Liver (tissue), 9 donors: ENCODE measurements around the gene CMTM5. TPM values are rescaled to one million over a fixed set of nuclear protein-coding genes. Genes with fewer than 3 reads are reported as not detected.

Source experiments
- DNase-seq: peaks from one replicate; pipeline ENCODE4 v3.0.0-alpha.2; 2017; ENCODE audit warnings: low spot score
- H3K27ac ChIP-seq, 2 donors: one replicate each; pipeline ENCODE4 v1.7.0; 2013; ENCODE audit warnings: inconsistent platforms in 2 of 2, low read length in 2 of 2, control low read depth in 1 of 2, low read depth in 1 of 2, mild to moderate bottlenecking in 1 of 2
- H3K27me3 ChIP-seq, 4 donors: one replicate each; pipeline versions ENCODE4 v1.6.1 to v1.7.0; 2013; ENCODE audit warnings: low read length in 3 of 4, inconsistent platforms in 1 of 4, mild to moderate bottlenecking in 1 of 4, moderate library complexity in 1 of 4; ENCODE audit not compliant: control insufficient read depth in 4 of 4, insufficient read depth in 4 of 4
- H3K36me3 ChIP-seq, 4 donors: one replicate each; pipeline versions ENCODE4 v1.6.1 to v1.7.0; 2013; ENCODE audit warnings: low read length in 3 of 4, mild to moderate bottlenecking in 3 of 4, low read depth in 1 of 4, moderate library complexity in 1 of 4; ENCODE audit not compliant: control insufficient read depth in 4 of 4, insufficient read depth in 3 of 4
- H3K4me1 ChIP-seq, 4 donors: one replicate each; pipeline versions ENCODE4 v1.6.1 to v1.7.0; 2013; ENCODE audit warnings: low read length in 3 of 4, mild to moderate bottlenecking in 3 of 4, moderate library complexity in 1 of 4; ENCODE audit not compliant: control insufficient read depth in 4 of 4, insufficient read depth in 4 of 4
- H3K4me3 ChIP-seq, 3 donors: one replicate each; pipeline versions ENCODE4 v1.6.1 to v1.7.0; 2013; ENCODE audit warnings: low read length in 3 of 3, control low read depth in 1 of 3, low read depth in 1 of 3, mild to moderate bottlenecking in 1 of 3
- H3K9ac ChIP-seq, 2 donors: one replicate each; pipeline ENCODE4 v1.7.0; 2013; ENCODE audit warnings: low read length in 2 of 2, mild to moderate bottlenecking in 2 of 2, moderate library complexity in 2 of 2, control low read depth in 1 of 2, low read depth in 1 of 2
- H3K9me3 ChIP-seq, 4 donors: one replicate each; pipeline versions ENCODE4 v1.6.1 to v1.7.0; 2013; ENCODE audit warnings: low read length in 3 of 4; ENCODE audit not compliant: control insufficient read depth in 4 of 4
- EGR1 ChIP-seq, 2 donors: IDR thresholded peaks; 2 replicates each; pipeline ENCODE4 v1.6.1; 2016 to 2018; ENCODE audit warnings: antibody characterized with exemption in 2 of 2, low read depth in 2 of 2
- FOXA1 ChIP-seq: IDR thresholded peaks from 2 replicates; pipeline ENCODE4 v1.6.1; 2016; ENCODE audit warnings: antibody characterized with exemption
- FOXA2 ChIP-seq: IDR thresholded peaks from 2 replicates; pipeline ENCODE4 v1.6.1; 2016; ENCODE audit warnings: antibody characterized with exemption
- HNF4A ChIP-seq, 2 donors: conservative IDR thresholded peaks; 2 replicates each; pipeline ENCODE4 v1.6.1; 2016; ENCODE audit warnings: antibody characterized with exemption in 2 of 2, mild to moderate bottlenecking in 2 of 2
- NR2F2 ChIP-seq: IDR thresholded peaks from 2 replicates; pipeline ENCODE4 v1.6.1; 2016; ENCODE audit warnings: antibody characterized with exemption
- RAD21 ChIP-seq, 2 donors: IDR thresholded peaks; 2 replicates each; pipeline ENCODE4 v1.6.1; 2016; ENCODE audit warnings: antibody characterized with exemption in 2 of 2, mild to moderate bottlenecking in 2 of 2
- RXRA ChIP-seq, 2 donors: IDR thresholded peaks; 2 replicates each; pipeline ENCODE4 v1.6.1; 2017 to 2018; ENCODE audit warnings: antibody characterized with exemption in 2 of 2, mild to moderate bottlenecking in 1 of 2
- SP1 ChIP-seq: IDR thresholded peaks from 2 replicates; pipeline ENCODE4 v1.6.1; 2018; ENCODE audit warnings: antibody characterized with exemption, mild to moderate bottlenecking
- TAF1 ChIP-seq: conservative IDR thresholded peaks from 2 replicates; pipeline ENCODE4 v1.6.1; 2016; ENCODE audit warnings: antibody characterized with exemption, mild to moderate bottlenecking
- YY1 ChIP-seq: IDR thresholded peaks from 2 replicates; pipeline ENCODE4 v1.6.1; 2016; ENCODE audit warnings: antibody characterized with exemption, mild to moderate bottlenecking
- WGBS: extraction: QIAGEN DNeasy Blood & Tissue Kit; methylation state at CpG from one replicate; pipeline ENCODE4 v1.1.7; 2013; 5-methylcytosine and 5-hydroxymethylcytosine counted together
- polyA plus RNA-seq, 2 donors: library from polyadenylated mRNA; stranded (reverse) in 1 of 2; unstranded in 1 of 2; fragments of 200-250 nt in 1 of 2; fragments of >200 nt in 1 of 2; fragmentation: Nextera tagmentation in 1 of 2; extraction: Ambion mirVana in 1 of 2; gene quantifications; one replicate each; pipeline versions ENCODE4 v1.2.1 to v1.2.3, GENCODE V29; 2013 to 2015
- total RNA-seq, 2 donors: library from RNA; depleted of rRNA; stranded (reverse); fragments of >200 nt; gene quantifications; one replicate each; pipeline ENCODE4 v1.2.3, GENCODE V29; 2014
- TF ChIP-seq, protein P1 (sequence below): IDR thresholded peaks from 2 replicates; pipeline ENCODE4 v1.6.1; 2016; ENCODE audit warnings: antibody characterized with exemption
- TF ChIP-seq, protein P2 (sequence below): fragments of 150-350 bp; IDR thresholded peaks from 2 replicates; pipeline ENCODE4 v1.5.1; 2017; ENCODE audit warnings: improper control_type of control experiment, low read depth, low read length; ENCODE audit not compliant: missing input control
- TF ChIP-seq, protein P3 (sequence below): IDR thresholded peaks from 2 replicates; pipeline ENCODE4 v1.6.1; 2016; ENCODE audit warnings: antibody characterized with exemption
- TF ChIP-seq, protein P4 (sequence below): IDR thresholded peaks from 2 replicates; pipeline ENCODE4 v1.6.1; 2016; ENCODE audit warnings: antibody characterized with exemption, mild to moderate bottlenecking
- donor health status: healthy.
- donor health status: healthy.
- donor health status: healthy.
- donor health status: healthy.
- donor health status: healthy.

The CMTM5 gene
- total and polyA plus RNA-seq, 4 donors, result 0.22 to 5.5 TPM; not detected in 2

DNA sequence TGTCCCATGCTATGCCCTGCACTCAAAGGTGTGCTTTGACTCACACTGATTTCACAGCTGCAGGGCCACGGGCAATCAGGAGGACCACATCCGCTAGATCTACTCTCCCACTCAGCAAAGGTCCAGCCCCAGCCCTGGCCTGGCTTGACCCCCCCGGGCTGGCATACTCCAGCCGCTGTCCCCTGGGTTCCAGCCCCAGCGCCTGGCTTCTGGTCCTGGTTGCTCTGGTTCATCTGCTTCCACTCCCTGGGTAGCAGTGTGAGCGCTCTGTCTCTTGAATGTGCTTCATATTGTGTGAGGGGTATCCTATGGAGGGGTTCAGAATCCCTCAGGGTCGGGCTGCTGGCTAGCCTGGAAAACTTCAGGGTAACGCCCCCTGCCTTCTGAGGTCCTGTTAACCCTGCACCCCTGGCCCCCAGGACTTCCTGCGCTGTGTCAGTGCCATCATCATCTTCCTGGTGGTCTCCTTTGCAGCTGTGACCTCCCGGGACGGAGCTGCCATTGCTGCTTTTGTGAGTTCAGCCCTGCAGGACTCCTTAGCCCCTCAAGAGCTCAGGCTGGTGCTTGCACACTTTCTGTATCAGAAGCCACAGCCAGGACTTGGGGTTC lies 1.9 kb downstream of the CMTM5 start (continued):
- TF ChIP-seq, protein P1, sequence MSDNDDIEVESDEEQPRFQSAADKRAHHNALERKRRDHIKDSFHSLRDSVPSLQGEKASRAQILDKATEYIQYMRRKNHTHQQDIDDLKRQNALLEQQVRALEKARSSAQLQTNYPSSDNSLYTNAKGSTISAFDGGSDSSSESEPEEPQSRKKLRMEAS, result no peak
- TF ChIP-seq FOXA2, result no peak

DNA sequence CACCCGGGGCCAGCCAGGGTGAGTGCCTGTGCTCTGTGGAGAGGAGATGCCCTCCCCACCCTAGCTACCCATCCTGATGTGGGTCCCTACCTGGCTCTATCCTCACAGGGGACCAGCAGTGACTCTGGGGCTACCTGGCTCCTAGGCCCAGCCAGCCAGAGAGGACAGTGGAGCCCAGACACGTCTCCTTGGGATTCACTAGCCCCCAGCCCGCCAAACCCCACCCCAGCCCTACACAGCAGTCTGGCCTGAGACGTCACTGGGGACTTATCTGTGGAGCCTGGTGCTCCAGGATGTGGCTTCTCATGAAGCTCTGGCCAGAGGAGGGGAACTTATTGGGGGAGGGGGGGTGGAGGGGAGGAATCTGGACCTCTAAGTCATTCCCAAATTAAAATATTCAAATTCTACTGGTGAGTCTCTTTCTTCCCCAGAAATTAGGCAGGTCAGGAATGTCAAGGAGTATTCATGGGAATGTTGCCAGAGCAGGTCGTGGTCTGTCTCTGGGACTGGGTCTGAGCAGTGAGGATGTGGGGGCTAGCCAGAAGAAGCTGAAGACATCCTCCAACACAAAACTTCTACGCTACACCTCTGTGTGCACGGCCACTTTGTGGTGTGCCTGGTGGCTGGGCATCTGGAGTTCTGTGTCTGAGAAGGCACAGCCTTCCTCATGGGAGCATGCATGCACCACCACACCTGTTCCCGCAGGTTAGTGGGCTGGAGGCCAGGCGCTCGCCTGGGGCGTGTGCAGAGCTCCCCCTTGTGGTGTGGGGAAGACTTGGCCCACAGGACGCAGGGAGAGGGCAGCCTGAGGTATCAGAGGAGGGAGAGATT lies 2.7 kb downstream of the CMTM5 start:
- WGBS, result 35% methylated on average over 12 of the region's 12 CpGs
- no peaks in the 10 kb centered on the region for H3K36me3 ChIP-seq
- no peaks in the 10 kb centered on the region for H3K27me3 ChIP-seq
- no peak overlapping the region for H3K9ac ChIP-seq
- TF ChIP-seq, protein P2, sequence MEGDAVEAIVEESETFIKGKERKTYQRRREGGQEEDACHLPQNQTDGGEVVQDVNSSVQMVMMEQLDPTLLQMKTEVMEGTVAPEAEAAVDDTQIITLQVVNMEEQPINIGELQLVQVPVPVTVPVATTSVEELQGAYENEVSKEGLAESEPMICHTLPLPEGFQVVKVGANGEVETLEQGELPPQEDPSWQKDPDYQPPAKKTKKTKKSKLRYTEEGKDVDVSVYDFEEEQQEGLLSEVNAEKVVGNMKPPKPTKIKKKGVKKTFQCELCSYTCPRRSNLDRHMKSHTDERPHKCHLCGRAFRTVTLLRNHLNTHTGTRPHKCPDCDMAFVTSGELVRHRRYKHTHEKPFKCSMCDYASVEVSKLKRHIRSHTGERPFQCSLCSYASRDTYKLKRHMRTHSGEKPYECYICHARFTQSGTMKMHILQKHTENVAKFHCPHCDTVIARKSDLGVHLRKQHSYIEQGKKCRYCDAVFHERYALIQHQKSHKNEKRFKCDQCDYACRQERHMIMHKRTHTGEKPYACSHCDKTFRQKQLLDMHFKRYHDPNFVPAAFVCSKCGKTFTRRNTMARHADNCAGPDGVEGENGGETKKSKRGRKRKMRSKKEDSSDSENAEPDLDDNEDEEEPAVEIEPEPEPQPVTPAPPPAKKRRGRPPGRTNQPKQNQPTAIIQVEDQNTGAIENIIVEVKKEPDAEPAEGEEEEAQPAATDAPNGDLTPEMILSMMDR, result peak; percentile 93
- TF ChIP-seq RAD21 (IDR thresholded peaks at IDR 0.05) (peak; percentile 93 to 99), EGR1 (IDR thresholded peaks at IDR 0.05; ENCODE audit: low read depth in 2 of 2) (no peak)
- H3K9me3 ChIP-seq, result no peaks in the 10 kb centered on the region
- H3K27ac ChIP-seq, result no peak overlapping the region
- no peaks in the 10 kb centered on the region for H3K4me1 ChIP-seq
- peak; percentile 75 for DNase-seq
- no peak overlapping the region for H3K4me3 ChIP-seq

DNA sequence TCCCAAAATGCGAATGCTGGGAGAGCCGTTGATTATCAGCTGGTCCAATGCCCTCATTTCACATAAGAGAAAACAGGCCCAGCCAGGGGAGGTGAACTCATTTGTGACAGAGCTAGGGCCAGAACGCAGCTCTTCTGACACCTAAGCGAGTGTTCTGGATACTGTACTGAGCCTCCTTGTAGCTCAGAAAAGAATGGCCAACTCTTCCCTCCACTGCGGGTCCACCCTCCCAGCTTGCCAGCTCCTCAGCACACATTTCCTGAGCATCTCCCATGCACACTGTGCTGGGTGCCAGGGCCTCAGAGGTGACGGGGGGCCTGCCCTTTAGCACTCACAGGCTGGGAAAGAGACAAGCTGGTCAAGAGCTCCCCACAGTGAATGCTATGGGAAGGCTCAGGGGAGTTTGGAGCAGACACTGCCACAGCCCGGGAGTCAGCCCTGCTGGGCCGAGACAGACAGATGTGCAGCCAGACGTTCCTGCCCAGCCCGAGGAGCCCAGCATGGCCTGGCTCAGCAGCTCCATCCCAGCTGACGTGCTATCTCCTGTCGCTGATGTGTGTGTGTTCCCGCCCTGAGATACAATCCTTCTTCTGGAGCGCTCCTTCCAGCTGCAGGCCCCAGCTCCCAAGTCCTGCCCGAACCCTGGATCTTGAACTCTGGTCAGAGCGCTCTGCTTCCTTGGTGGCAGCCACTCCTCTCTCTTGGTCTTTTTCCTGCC lies 3.5 kb downstream of the CMTM5 start:
- WGBS, result 53% methylated on average over 16 of the region's 16 CpGs
- no peak overlapping the region for H3K4me3 ChIP-seq
- no peak overlapping the region for H3K9ac ChIP-seq
- no peak for TF ChIP-seq RXRA (IDR thresholded peaks at IDR 0.05)
- TF ChIP-seq, protein P3, sequence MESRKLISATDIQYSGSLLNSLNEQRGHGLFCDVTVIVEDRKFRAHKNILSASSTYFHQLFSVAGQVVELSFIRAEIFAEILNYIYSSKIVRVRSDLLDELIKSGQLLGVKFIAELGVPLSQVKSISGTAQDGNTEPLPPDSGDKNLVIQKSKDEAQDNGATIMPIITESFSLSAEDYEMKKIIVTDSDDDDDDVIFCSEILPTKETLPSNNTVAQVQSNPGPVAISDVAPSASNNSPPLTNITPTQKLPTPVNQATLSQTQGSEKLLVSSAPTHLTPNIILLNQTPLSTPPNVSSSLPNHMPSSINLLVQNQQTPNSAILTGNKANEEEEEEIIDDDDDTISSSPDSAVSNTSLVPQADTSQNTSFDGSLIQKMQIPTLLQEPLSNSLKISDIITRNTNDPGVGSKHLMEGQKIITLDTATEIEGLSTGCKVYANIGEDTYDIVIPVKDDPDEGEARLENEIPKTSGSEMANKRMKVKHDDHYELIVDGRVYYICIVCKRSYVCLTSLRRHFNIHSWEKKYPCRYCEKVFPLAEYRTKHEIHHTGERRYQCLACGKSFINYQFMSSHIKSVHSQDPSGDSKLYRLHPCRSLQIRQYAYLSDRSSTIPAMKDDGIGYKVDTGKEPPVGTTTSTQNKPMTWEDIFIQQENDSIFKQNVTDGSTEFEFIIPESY, result no peak
- no peak for TF ChIP-seq EGR1 (IDR thresholded peaks at IDR 0.05; ENCODE audit: low read depth in 2 of 2)
- TF ChIP-seq SP1, result no peak
- TF ChIP-seq, protein P4, sequence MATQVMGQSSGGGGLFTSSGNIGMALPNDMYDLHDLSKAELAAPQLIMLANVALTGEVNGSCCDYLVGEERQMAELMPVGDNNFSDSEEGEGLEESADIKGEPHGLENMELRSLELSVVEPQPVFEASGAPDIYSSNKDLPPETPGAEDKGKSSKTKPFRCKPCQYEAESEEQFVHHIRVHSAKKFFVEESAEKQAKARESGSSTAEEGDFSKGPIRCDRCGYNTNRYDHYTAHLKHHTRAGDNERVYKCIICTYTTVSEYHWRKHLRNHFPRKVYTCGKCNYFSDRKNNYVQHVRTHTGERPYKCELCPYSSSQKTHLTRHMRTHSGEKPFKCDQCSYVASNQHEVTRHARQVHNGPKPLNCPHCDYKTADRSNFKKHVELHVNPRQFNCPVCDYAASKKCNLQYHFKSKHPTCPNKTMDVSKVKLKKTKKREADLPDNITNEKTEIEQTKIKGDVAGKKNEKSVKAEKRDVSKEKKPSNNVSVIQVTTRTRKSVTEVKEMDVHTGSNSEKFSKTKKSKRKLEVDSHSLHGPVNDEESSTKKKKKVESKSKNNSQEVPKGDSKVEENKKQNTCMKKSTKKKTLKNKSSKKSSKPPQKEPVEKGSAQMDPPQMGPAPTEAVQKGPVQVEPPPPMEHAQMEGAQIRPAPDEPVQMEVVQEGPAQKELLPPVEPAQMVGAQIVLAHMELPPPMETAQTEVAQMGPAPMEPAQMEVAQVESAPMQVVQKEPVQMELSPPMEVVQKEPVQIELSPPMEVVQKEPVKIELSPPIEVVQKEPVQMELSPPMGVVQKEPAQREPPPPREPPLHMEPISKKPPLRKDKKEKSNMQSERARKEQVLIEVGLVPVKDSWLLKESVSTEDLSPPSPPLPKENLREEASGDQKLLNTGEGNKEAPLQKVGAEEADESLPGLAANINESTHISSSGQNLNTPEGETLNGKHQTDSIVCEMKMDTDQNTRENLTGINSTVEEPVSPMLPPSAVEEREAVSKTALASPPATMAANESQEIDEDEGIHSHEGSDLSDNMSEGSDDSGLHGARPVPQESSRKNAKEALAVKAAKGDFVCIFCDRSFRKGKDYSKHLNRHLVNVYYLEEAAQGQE, result no peak
- no peak for TF ChIP-seq TAF1
- no peak for TF ChIP-seq YY1
- TF ChIP-seq NR2F2, result no peak
- TF ChIP-seq FOXA1, result no peak
- TF ChIP-seq HNF4A (conservative IDR thresholded peaks at IDR 0.05), result no peak
- no peaks in the 10 kb centered on the region for H3K9me3 ChIP-seq
- H3K4me1 ChIP-seq, result no peaks in the 10 kb centered on the region
- H3K27me3 ChIP-seq, result no peaks in the 10 kb centered on the region
- no peak for DNase-seq
- H3K36me3 ChIP-seq, result no peaks in the 10 kb centered on the region
- H3K27ac ChIP-seq, result no peak overlapping the region
